H54 (cell line): Measurements from ENCODE around the gene RFTN1.
A peak's percentile ranks its signal among the peaks of the same experiment; 100 is the strongest.
"Not testable (repeated sequence)": the region's sequence is repeated elsewhere in the genome, so short reads cannot be mapped to it uniquely, and the experiment has no call there.

Source experiments
- DNase-seq: peaks from one replicate; pipeline ENCODE4 v3.0.0; 2011; ENCODE audit warnings: low spot score, mixed read lengths; ENCODE audit not compliant: insufficient read length
- FAIRE-seq: peaks from 3 replicates; lab custom pipeline; 2011; peaks lifted over from hg19 to GRCh38; lab: Jason Lieb, UNC
- POLR2A ChIP-seq: IDR thresholded peaks from 2 replicates; pipeline ENCODE4 v1.6.1; 2011; ENCODE audit warnings: low read depth, mild to moderate bottlenecking, low read length

The RFTN1 gene

DNA sequence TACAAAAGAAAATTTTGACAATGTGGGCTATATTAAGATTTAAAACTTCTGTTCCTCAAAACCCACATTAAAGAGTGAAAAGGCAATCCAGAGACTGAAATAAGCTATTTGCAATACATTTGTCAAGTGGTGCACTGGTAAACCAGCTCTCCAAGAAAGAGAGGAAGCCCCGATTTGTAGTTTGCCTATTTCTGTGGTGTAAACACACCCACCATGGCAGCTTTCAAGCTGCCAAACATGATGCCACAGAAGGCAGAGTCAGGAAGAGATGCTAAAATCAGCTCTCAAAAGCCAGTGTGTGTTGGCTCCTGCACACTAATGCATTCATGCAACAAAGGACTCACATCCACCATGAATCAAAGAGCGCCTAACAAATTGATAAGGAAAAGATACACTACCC lies 17.5 kb downstream of the RFTN1 start:
- DNase-seq = no peak
- TF ChIP-seq POLR2A = no peak
- FAIRE-seq = no peak

DNA sequence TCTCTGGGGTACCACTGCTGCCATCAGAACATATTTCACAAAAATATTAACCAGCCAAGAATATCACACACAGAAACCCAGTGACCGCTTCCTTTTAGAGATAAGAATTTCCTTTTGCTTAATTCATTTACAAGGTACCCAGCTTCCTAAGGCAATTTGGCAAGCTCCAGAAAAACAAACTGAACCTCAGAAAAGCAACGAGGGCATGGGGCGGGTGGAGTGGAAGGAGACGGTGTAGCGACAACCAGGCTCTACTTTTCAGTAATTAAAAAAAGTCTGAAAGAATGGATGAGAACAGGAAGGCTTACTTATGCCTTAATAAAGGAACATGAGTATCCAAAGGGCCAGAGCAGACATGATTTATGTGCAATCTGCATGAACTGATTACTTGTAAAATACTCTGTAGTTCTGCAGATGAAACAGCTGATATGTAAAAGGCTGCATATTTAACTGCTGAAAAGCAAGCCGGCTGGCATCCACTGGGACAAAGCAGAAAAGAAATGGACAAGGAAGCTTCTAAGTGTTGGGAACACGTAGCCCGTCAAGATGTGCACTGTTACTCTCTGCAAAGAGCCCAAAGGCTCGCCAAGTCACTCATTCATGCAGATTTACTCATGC lies 18.6 kb downstream of the RFTN1 start:
- no peak for TF ChIP-seq POLR2A
- FAIRE-seq (no peak), DNase-seq (no peak)

DNA sequence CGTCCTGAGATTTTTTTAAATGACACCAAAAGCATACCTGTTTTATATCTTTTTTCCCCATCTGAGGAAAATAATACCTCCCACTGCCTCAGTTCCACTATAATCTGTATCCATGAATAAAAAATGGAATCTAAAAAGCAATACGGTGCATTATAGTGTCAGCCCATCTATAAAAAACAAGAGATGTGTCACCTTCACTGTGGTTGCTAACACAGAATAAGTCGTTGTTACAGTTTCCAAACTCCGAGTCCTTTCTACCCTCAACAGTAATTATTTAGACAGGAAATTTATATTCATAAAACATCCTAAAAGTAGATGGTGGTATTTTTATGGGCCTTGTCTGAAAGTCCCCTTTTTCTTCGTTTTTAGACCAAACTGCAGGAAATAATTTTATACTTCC lies 19.4 kb downstream of the RFTN1 start:
- TF ChIP-seq POLR2A = no peak
- FAIRE-seq (no peak), DNase-seq (no peak)

DNA sequence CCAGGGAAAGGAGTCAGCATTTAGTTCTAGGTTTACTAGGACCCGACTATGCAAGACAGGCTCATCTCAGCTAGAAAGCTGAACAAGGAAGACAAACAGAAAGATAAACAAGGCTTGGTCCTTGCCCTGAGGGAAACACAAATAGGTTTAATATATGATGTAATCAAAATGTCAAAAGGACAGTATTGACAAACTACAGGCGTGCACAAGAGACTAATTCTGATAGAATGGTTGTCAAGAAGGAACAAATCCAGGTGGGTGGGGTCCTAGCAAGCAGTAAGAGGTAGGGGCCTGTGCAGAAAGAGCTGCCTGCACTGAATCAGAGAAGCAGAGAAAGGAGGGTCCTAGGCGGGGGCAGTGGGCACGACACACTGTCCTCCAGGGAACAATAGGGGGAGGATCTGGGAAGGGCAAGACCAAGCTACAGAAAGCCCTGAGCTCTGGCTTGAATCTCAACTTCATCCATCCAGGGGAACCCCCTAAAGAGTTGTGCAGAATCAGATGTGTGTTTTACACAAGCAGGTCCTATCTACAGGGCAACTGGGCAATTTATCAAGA lies 23.4 kb downstream of the RFTN1 start:
- FAIRE-seq (no peak), DNase-seq (no peak)
- no peak for TF ChIP-seq POLR2A

DNA sequence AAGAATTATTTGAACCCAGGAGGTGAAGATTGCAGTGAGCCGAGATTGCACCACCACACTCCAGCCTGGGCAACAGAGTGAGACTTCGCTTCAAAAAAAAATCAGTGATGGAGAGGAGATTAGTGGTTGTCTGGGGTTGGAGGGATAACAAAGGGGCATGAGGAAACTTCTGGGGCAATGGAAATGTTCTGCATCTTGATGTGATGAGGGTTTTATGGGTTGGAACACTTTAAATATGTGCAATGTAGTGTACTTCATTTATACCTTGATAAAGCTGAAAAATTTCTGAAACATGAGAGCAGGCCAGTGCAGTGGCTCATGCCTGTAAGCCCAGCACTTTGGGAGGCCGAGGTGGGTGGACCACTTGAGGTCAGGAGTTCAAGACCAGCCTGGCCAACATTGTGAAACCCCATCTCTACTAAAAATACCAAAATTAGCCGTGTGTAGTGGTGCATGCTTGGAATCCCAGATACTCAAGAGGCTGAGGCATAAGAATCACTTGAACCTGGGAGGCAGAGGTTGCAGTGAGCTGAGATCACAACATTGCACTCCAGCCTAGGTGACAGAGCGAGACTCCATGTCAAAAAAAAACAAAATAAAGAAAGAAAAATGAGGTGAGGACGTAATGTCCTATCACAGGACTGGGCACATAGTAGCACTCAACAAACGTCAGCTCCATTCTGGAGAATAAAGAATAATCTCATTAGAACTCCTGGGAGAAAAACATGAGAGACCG lies 24.0 kb downstream of the RFTN1 start:
- DNase-seq, FAIRE-seq: not testable (repeated sequence)

DNA sequence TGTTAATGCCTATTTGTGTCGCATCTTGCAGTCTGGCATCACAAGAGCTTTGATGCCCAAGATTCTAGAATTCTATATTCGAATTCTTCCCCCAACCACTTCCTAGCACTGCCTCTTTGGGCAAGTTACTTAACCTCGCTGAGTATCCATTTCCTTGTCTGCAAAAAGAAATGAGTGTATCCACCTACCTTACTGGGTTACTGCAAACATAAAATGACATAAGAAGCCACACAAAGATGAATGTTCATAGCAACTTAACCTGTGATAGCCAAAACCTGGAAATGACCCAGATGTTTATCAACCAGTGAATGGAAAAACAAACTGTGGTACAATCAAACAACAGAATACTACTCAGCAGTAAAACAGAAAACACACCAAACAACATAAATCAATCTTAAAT lies 24.9 kb downstream of the RFTN1 start:
- FAIRE-seq (no peak), DNase-seq (no peak)
- no peak for TF ChIP-seq POLR2A

DNA sequence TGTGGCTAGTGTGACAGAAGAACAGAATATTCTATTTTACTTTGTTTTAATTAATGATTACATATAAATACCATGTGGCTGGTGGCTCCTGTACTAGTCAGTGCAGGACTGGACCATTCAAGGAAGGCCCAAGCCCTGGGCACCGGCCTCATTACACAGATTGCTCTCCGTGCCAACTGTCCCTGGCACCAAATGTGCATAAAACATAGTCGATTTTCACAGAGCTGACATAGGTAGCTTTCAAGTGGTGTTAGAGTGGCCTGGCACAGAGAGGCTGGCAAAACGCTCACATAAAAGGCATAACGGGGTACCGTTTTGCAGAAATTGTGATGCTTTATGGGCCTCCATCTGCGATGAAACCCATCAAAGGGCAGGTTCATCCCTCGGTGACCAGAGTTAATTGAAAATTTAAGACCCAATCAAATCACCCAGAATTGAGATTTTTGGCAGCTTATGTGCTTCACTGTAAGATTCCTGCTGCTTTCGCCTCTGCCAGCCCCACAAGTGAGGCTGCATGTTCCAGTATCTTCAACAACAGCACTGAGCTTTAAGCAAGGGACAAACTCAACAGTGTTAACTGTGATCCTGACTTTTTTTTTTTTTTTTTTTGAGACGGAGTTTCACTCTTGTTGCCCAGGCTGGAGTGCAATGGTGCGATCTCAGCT lies 25.9 kb downstream of the RFTN1 start:
- DNase-seq (no peak), FAIRE-seq (no peak)

DNA sequence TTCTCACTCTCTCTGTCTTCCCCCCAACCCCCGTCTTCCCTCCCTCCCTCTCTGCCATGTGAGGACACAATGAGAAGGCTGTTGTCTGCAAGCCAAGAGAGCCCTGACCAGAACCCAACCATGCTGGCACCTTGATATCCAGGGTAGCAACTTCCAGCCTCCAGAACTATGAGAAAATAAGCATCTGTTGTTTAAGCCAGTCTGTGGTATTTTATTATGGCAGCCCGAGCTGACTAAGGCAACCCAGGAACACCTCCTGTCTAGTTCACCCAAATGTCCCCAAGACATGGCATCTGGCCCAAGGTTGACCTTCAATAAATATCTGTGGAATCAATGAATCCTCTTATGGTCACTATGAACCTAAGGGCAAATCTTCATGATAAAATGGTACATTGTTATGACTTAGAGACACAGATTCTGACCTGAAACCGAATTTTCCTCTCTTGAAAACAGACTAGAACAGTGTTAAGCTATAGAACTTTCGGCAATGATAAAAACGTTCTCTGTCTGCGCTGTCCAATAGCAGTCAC lies 26.5 kb downstream of the RFTN1 start:
- no peak for DNase-seq
- no peak for FAIRE-seq
- no peak for TF ChIP-seq POLR2A

More for the DNA sequence above, 25.9 kb downstream of the RFTN1 start:
- no peak for TF ChIP-seq POLR2A

DNA sequence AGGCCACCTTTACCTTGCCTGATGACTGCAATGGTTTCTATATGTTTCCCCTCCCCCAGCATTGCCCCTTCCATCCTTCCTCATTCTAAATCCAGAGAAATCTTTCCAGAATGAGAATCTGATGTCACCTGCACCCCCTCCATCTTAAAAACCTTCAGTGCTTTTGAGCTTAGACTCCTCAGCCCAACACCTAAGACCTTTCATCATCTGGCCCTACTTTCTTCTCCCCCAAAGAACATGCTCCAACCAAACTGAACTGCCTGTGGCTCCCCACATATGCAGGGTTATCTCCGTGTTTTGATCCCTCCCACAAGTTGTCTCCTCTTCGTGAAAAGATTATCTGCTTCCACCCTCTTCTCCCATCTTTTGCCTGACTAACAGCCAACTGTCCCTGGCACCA lies 27.3 kb downstream of the RFTN1 start:
- FAIRE-seq (no peak), DNase-seq (no peak)
- TF ChIP-seq POLR2A = no peak

DNA sequence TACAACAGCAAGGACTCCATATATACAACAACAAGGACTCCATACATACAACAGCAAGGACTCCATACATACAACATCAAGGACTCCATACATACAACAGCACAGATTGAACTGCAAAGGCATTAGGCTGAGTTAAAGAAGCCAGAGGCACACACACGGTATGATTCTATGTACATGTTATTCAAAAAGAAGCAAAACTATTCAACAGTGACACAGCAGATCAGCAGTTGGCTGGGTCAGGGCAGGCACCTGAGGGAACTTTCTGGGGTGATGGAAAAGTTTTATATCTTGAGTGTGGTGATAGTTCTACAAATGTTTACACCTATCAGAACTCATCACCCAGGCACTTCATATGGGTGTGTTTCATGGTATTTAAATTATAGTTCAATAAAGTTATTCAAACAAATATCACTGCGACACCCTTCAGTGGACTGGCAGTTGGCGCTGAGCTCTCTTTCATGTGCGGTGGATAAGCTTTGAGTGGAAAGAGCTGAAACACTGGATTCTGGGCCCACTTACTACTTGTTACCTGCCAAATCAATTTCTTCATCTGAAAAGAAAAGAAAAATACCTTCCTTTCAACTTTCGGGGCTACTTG lies 28.0 kb downstream of the RFTN1 start:
- no peak for TF ChIP-seq POLR2A
- FAIRE-seq = no peak

DNA sequence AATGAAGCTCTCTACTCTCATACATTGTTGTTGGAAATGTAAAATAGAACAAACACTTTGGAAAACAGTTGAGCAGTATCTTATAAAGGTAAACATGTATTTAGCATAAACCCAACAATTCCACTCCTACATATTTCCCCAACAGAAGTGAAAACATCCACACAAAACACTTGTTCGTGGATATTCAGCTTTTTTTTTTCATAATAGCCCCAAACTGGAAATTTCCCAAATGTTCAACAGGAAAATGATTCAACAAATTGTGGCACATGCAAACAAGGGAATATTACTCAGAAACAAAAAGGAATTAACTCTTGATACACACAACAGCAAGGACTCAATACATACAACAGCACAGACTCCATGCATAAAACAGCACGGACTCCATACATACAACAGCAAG lies 28.5 kb downstream of the RFTN1 start:
- DNase-seq (no peak), FAIRE-seq (no peak)
- TF ChIP-seq POLR2A = no peak

More for the DNA sequence above, 28.0 kb downstream of the RFTN1 start:
- DNase-seq = no peak

DNA sequence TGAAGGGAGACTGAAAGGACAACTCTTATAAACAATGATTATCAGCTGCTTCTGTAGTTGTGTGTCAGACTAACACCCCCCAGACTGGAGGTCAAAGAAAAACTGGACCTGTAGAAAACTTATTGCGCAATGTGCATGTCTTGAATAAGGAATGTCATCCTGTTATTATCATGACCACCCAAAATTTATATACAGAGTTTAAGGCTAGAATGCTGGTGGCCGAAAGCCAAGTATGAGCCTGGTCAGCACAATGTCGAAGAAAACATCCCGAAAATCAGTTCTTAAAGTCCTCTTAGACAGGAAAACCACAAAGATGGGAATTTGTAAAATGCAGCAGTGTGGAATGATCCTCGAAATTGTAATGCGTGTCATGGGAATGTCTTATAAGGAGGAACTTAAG lies 29.3 kb downstream of the RFTN1 start:
- DNase-seq (peak; percentile 37), FAIRE-seq (peak; percentile 60)
- no peak for TF ChIP-seq POLR2A

DNA sequence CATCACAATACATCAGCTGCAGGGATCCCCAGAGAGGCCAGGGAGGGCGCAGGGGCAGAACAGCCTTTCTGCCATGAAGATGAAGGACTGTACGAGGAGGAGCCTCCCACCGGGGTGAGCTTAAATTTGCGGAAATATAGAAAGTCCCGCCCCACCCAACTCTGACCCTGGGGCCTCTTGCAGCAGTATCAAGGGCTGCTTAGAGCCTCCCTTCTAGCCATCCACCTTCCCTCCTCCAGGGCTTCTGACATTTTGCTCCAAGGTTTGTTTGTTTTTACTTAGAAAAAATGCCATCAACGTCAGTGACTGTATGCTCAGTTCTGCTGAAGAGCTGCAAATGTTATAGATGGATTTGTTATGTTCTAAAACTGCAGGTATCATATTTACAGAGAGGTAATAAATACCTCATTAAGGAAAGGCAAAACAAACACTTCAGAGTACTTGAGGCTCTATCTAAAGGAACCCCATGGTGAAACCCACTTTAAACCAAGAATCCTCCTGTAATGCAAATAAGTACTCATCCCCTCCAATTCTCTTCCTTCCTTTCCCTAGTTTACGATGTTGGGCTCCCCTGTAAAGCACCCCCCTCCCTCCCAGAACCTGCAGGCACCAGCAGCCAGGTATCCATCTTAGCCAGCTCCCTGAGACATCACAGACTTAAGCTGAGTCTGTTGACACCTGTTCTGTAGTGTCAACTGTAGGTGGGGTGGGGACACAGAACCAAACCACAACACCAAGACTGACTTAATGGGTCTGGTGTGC lies 30.5 kb downstream of the RFTN1 start:
- DNase-seq (no peak), FAIRE-seq (no peak)
- TF ChIP-seq POLR2A = no peak
